Mesothelial cell of epicardium (in vitro differentiated cells): ENCODE measurements around the gene STEAP4. TPM values are rescaled to one million over a fixed set of nuclear protein-coding genes. Genes with fewer than 3 reads are reported as not detected.

Experiments used
- DNase-seq, 2 experiments: peaks; one replicate each; pipeline ENCODE4 v3.0.0; 2021; ENCODE audit warnings: low spot score in 2 of 2; ENCODE audit not compliant: unreplicated experiment in 2 of 2
- H3K27ac Mint-ChIP-seq: 2 replicates; pipeline ENCODE4 v1.8.0; 2021; ENCODE audit warnings: mixed read lengths
- H3K27me3 Mint-ChIP-seq: 2 replicates; pipeline ENCODE4 v1.8.0; 2021; ENCODE audit warnings: low read depth, mixed read lengths
- H3K36me3 Mint-ChIP-seq: 2 replicates; pipeline ENCODE4 v1.8.0; 2021; ENCODE audit warnings: mixed read lengths
- H3K4me1 Mint-ChIP-seq: 2 replicates; pipeline ENCODE4 v1.8.0; 2021; ENCODE audit warnings: mixed read lengths
- H3K4me3 Mint-ChIP-seq: 2 replicates; pipeline ENCODE4 v1.8.0; 2021; ENCODE audit warnings: mild to moderate bottlenecking, moderate library complexity, mixed read lengths
- H3K9me3 Mint-ChIP-seq: 2 replicates; pipeline ENCODE4 v1.8.0; 2021; ENCODE audit warnings: mixed read lengths
- CTCF ChIP-seq: fragments of 200-600 bp; sonication (generic); IDR thresholded peaks from one replicate; pipeline ENCODE4 v1.5.0; 2021; ENCODE audit warnings: antibody characterized with exemption; ENCODE audit not compliant: unreplicated experiment
- total RNA-seq: library from RNA; stranded (reverse); gene quantifications from 3 replicates; pipeline ENCODE4 v1.2.1, GENCODE V29; 2021

STEAP4 gene
- total RNA-seq, 1 donor from 2014 or later: 0.18 TPM

- no peaks in the 10 kb centered on the region for H3K27me3 Mint-ChIP-seq
- no peak overlapping the region for H3K27ac Mint-ChIP-seq
- TF ChIP-seq CTCF: no peak
- H3K9me3 Mint-ChIP-seq: no peaks in the 10 kb centered on the region
- peaks cover 3% of the 10 kb centered on the region for H3K4me1 Mint-ChIP-seq
- no peak overlapping the region for H3K4me3 Mint-ChIP-seq
- H3K36me3 Mint-ChIP-seq: no peaks in the 10 kb centered on the region
- no peak for DNase-seq
Observed at GRCh38 chr7:88321694-88322093, 15.0 kb upstream of the STEAP4 start.

GRCh38 chr7:88318196-88318595 is 11.5 kb upstream of the STEAP4 start:
- Mint-ChIP-seq H3K4me1 (peaks cover 3% of the 10 kb centered on the region), H3K9me3 (no peaks in the 10 kb centered on the region), H3K36me3 (no peaks in the 10 kb centered on the region)

GRCh38 chr7:88317422-88317821 is 10.7 kb upstream of the STEAP4 start:
- TF ChIP-seq CTCF: no peak
- no peaks in the 10 kb centered on the region for H3K27me3 Mint-ChIP-seq
- H3K4me3 Mint-ChIP-seq: no peak overlapping the region
- no peaks in the 10 kb centered on the region for H3K9me3 Mint-ChIP-seq
- H3K4me1 Mint-ChIP-seq: peaks cover 3% of the 10 kb centered on the region
- H3K27ac Mint-ChIP-seq: no peak overlapping the region
- H3K36me3 Mint-ChIP-seq: no peaks in the 10 kb centered on the region
- DNase-seq: no peak

More at GRCh38 chr7:88318196-88318595, 11.5 kb upstream of the STEAP4 start:
- Mint-ChIP-seq H3K27ac (no peak overlapping the region), H3K4me3 (no peak overlapping the region), H3K27me3 (no peaks in the 10 kb centered on the region)
- DNase-seq: no peak
- no peak for TF ChIP-seq CTCF

- Mint-ChIP-seq H3K27me3 (no peaks in the 10 kb centered on the region), H3K4me1 (peaks cover 3% of the 10 kb centered on the region), H3K4me3 (no peak overlapping the region), H3K36me3 (no peaks in the 10 kb centered on the region), H3K9me3 (no peaks in the 10 kb centered on the region), H3K27ac (no peak overlapping the region)
- DNase-seq: no peak
- TF ChIP-seq CTCF: no peak
Observed at GRCh38 chr7:88316456-88316855, 9.8 kb upstream of the STEAP4 start.

- Mint-ChIP-seq H3K9me3 (no peaks in the 10 kb centered on the region), H3K4me1 (no peaks in the 10 kb centered on the region), H3K36me3 (no peaks in the 10 kb centered on the region), H3K27me3 (no peaks in the 10 kb centered on the region), H3K27ac (no peak overlapping the region), H3K4me3 (no peak overlapping the region)
- no peak for DNase-seq
- no peak for TF ChIP-seq CTCF
Observed at GRCh38 chr7:88315522-88315921, 8.8 kb upstream of the STEAP4 start.

- no peak for TF ChIP-seq CTCF
- no peak for DNase-seq
- H3K4me3 Mint-ChIP-seq: no peak overlapping the region
- H3K4me1 Mint-ChIP-seq: no peaks in the 10 kb centered on the region
- no peaks in the 10 kb centered on the region for H3K36me3 Mint-ChIP-seq
- no peak overlapping the region for H3K27ac Mint-ChIP-seq
- H3K27me3 Mint-ChIP-seq: no peaks in the 10 kb centered on the region
- no peaks in the 10 kb centered on the region for H3K9me3 Mint-ChIP-seq
Observed at GRCh38 chr7:88314061-88314491, 7.4 kb upstream of the STEAP4 start.
